Nephron (organoid): ENCODE measurements around the gene EDA.

Experiments used
- H3K27ac Mint-ChIP-seq, 3 experiments: 2 replicates each; pipeline ENCODE4 v1.8.0; 2020; ENCODE audit warnings: mixed read lengths in 3 of 3, mild to moderate bottlenecking in 2 of 3, moderate library complexity in 1 of 3
- H3K27me3 Mint-ChIP-seq: 2 replicates; pipeline ENCODE4 v1.8.0; 2021; ENCODE audit warnings: low read depth, mild to moderate bottlenecking, moderate library complexity, mixed read lengths
- H3K36me3 Mint-ChIP-seq: 2 replicates; pipeline ENCODE4 v1.8.0; 2020; ENCODE audit warnings: low read depth, mixed read lengths
- H3K4me1 Mint-ChIP-seq: 2 replicates; pipeline ENCODE4 v1.8.0; 2020; ENCODE audit warnings: mixed read lengths
- H3K4me3 Mint-ChIP-seq, 3 experiments: 2 replicates each; pipeline ENCODE4 v1.8.0; 2020; ENCODE audit warnings: mild to moderate bottlenecking in 3 of 3, mixed read lengths in 3 of 3, moderate library complexity in 2 of 3
- H3K9me3 Mint-ChIP-seq: 2 replicates; pipeline ENCODE4 v1.8.0; 2020; ENCODE audit warnings: mixed read lengths
- CTCF ChIP-seq, 3 experiments: fragments of 200-600 bp; sonication (generic); IDR thresholded peaks; one replicate each; pipeline ENCODE4 v1.5.0; 2021; ENCODE audit warnings: antibody characterized with exemption in 3 of 3; ENCODE audit not compliant: unreplicated experiment in 3 of 3

EDA gene

DNA sequence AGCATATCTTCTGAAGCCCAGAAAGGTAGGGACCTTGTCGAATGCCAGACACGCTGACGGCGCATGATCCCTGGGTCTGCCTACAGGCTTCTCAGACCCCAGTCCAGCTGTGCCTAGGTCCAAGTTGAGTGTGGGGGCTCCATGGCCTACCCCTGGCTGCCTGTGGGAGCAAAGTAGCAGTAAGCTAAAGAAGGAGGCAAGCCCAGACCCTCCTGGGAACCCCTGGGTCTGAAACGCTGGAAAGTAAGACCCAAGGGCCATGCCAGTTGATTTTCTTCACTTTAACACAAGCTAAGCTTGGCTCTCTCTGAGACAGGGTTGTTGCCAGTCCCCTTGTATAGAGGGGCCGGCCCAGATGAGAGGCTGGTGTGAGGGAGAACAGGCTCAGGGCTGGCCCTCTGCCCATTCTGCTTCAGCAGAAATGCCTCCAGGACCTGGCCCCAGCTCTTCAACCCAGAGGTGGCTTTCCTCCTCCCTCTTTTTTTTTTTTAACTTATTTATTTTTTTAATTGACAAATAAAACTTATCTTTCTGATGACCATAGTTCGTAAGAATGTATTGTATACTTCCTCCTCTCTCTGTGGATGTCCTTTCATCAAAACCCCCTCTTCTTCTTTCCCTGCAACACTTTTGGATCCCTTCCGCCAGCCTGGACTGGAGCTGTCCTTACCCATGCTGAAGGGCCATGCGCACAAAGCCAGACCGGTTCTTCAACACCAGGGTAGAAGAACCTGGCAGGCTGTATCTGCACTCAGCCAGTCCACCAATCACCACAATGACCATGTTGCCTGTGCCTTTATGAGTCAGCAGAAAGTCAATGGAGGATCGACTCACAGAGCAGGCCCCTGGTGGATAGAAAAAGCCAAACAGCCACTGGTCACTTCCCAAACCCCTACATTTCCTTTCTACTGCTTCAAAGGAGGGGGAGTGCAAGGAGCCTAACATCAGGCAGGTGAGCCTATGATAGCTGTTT is 426.8 kb downstream of the EDA start:
- Mint-ChIP-seq H3K27me3 (peaks cover 3% of the 10 kb centered on the region), H3K9me3 (peaks cover 2% of the 10 kb centered on the region), H3K27ac (no peak overlapping the region), H3K4me3 (no peak overlapping the region), H3K4me1 (no peaks in the 10 kb centered on the region), H3K36me3 (no peaks in the 10 kb centered on the region)
- no peak for TF ChIP-seq CTCF (IDR thresholded peaks at IDR 0.05; ENCODE audit: unreplicated experiment in 3 of 3)

DNA sequence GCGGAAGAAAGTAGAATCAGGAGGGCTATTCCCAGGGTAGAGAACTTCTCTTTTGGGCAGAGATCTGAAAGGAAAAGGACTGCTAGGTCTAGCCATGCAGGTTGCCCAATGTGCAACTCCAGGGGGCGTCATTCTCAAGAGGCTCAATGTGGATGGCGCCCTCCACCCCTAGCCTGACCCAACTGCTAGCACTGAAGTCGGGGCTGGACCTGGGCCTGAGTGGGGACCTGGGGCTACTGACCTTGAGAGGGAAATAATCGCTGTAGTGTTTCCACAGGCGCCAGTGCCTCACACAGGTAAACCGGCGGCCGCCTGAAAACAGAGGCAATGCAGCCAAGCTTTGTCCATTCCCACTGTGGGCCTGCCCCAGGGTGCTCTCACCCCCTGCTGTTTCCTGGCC is 427.8 kb downstream of the EDA start:
- Mint-ChIP-seq H3K9me3 (peaks cover 2% of the 10 kb centered on the region), H3K27ac (no peak overlapping the region), H3K27me3 (no peaks in the 10 kb centered on the region), H3K36me3 (no peaks in the 10 kb centered on the region), H3K4me3 (no peak overlapping the region), H3K4me1 (no peaks in the 10 kb centered on the region)
- no peak for TF ChIP-seq CTCF (IDR thresholded peaks at IDR 0.05; ENCODE audit: unreplicated experiment in 3 of 3)

GRCh38 chrX:70044541-70045245 is 428.8 kb downstream of the EDA start:
- Mint-ChIP-seq H3K36me3 (no peaks in the 10 kb centered on the region), H3K9me3 (peaks cover 2% of the 10 kb centered on the region), H3K4me3 (no peak overlapping the region), H3K4me1 (no peaks in the 10 kb centered on the region), H3K27ac (no peak overlapping the region), H3K27me3 (no peaks in the 10 kb centered on the region)
- TF ChIP-seq CTCF (IDR thresholded peaks at IDR 0.05; ENCODE audit: unreplicated experiment in 3 of 3): no peak

GRCh38 chrX:70046978-70047377 is 431.1 kb downstream of the EDA start:
- Mint-ChIP-seq H3K27me3 (no peaks in the 10 kb centered on the region), H3K36me3 (no peaks in the 10 kb centered on the region), H3K9me3 (peaks cover 2% of the 10 kb centered on the region), H3K4me3 (no peak overlapping the region), H3K4me1 (no peaks in the 10 kb centered on the region), H3K27ac (no peak overlapping the region)
- no peak for TF ChIP-seq CTCF (IDR thresholded peaks at IDR 0.05; ENCODE audit: unreplicated experiment in 3 of 3)

- Mint-ChIP-seq H3K36me3 (no peaks in the 10 kb centered on the region), H3K4me3 (no peak overlapping the region), H3K27me3 (no peaks in the 10 kb centered on the region), H3K4me1 (no peaks in the 10 kb centered on the region), H3K9me3 (peaks cover 8% of the 10 kb centered on the region), H3K27ac (no peak overlapping the region)
- no peak for TF ChIP-seq CTCF (IDR thresholded peaks at IDR 0.05; ENCODE audit: unreplicated experiment in 3 of 3)
Measured at GRCh38 chrX:70049406-70049805, 433.5 kb downstream of the EDA start.
